Transverse colon (tissue), 4 donors: ENCODE results near the gene ICAM3. TPM values are rescaled to one million over a fixed set of nuclear protein-coding genes. Genes with fewer than 3 reads are reported as not detected.
A peak's percentile ranks its signal among the peaks of the same experiment; 100 is the strongest.

Source experiments
- DNase-seq: peaks from one replicate; pipeline ENCODE4 v3.0.0-alpha.2; 2019
- H3K27ac ChIP-seq, 4 donors: fragments of 200-600 bp; sonication (generic); 2 replicates each; pipeline ENCODE4 v1.5.1; 2016 to 2018; ENCODE audit warnings: inconsistent platforms in 4 of 4
- H3K27me3 ChIP-seq: fragments of 200-600 bp; sonication (generic); 2 replicates; pipeline ENCODE4 v1.5.1; 2017; ENCODE audit warnings: inconsistent platforms
- H3K36me3 ChIP-seq, 4 donors: fragments of 200-600 bp; sonication (generic); 2 replicates each; pipeline ENCODE4 v1.5.1; 2017 to 2019; ENCODE audit warnings: inconsistent platforms in 4 of 4
- H3K4me1 ChIP-seq, 4 donors: fragments of 200-600 bp; sonication (generic); 2 replicates each; pipeline ENCODE4 v1.5.1; 2017 to 2020; ENCODE audit warnings: inconsistent platforms in 4 of 4
- H3K4me3 ChIP-seq, 4 donors: fragments of 200-600 bp; sonication (generic); 1 replicate in 1 of 4; 2 replicates in 3 of 4; pipeline versions ENCODE4 v1.5.1 to v1.6.1; 2017 to 2019; ENCODE audit warnings: inconsistent platforms in 4 of 4
- H3K9me3 ChIP-seq, 2 donors: fragments of 200-600 bp; sonication (generic); 2 replicates each; pipeline ENCODE4 v1.5.1; 2017 to 2019; ENCODE audit warnings: inconsistent platforms in 2 of 2
- EP300 ChIP-seq: sonication (generic); formaldehyde crosslinking; IDR thresholded peaks from one replicate; pipeline ENCODE4 v1.6.1; 2017; ENCODE audit warnings: antibody characterized with exemption, low read depth
- POLR2A ChIP-seq: fragments of 450-650 bp; IDR thresholded peaks from one replicate; pipeline ENCODE4 v1.6.1; 2016; ENCODE audit warnings: antibody characterized with exemption, mild to moderate bottlenecking, moderate library complexity
- POLR2AphosphoS5 ChIP-seq, 3 donors: sonication (generic); formaldehyde crosslinking; IDR thresholded peaks; one replicate each; pipeline ENCODE4 v1.6.1; 2016; ENCODE audit warnings: antibody characterized with exemption in 3 of 3
- WGBS, 2 donors: methylation state at CpG; one replicate each; pipeline ENCODE4 v1.1.5; 2018; ENCODE audit warnings: low coverage in 1 of 2; 5-methylcytosine and 5-hydroxymethylcytosine counted together
- in situ Hi-C, 4 donors: fragments of 200-750 bp; cut with MboI; loops; one replicate each; pipeline versions ENCODE4 v1.15.0 to v1.15.1; 2017; ENCODE audit warnings: low sequenced_read_pairs in 3 of 4, low pct_ligation_motif_present in 1 of 4, low pct_unique_long_range_greater_than_20kb in 1 of 4
- intact Hi-C: fragments of 100-400 bp; cut with DNase I; formaldehyde crosslinking; loops from one replicate; pipeline ENCODE4 v1.15.1; 2023; ENCODE audit warnings: low total_unique reads
- total RNA-seq, 4 donors: library from RNA; depleted of rRNA; stranded (reverse); fragments of >200 nt; gene quantifications; one replicate each; pipeline ENCODE4 v1.1.0, GENCODE V29; 2016
- TF ChIP-seq, protein P1 (sequence below), 5 experiments: fragments of 200-600 bp in 3 of 5; fragments of 450-650 bp in 2 of 5; sonication (generic) in 3 of 5; IDR thresholded peaks; 1 replicate in 2 of 5; 2 replicates in 3 of 5; pipeline ENCODE4 v1.5.1; 2016 to 2017; ENCODE audit warnings: antibody characterized with exemption in 5 of 5, inconsistent platforms in 3 of 5, mild to moderate bottlenecking in 2 of 5, moderate library complexity in 1 of 5

ICAM3 gene
- total RNA-seq, 4 donors from 2014 or later = 2.6 to 17.5 (median 8.6) TPM

DNA sequence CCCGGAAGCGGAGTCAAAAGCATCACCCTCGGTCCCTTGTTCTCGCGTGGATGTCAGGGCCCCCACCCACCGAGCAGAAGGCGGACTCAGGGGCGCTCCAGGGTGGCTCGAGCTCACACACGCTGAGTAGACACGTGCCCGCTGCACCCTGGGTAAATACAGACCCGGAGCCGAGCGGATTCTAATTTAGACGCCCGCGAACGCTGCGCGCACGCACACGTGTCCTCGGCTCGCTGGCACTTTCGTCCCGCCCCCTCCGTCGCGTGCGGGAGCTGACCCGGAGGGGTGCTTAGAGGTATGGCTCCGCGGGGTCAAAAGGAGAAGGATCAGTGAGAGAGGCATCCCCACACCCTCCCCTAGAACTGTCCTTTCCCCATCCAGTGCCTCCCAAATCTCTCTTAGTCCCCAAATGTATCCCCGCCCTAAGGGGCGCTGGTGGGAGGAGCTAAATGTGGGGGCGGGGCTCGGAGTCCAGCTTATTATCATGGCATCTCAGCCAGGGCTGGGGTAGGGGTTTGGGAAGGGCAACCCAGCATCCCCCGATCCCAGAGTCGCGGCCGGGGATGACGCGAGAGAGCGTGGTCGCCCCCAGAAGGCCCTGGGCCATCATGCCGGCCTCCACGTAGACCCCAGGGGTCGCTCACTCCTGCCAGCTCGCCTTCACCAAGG is 50.1 kb downstream of the ICAM3 start:
- TF ChIP-seq POLR2AphosphoS5 (IDR thresholded peaks at IDR 0.05) = no peak
- TF ChIP-seq EP300 = no peak
- TF ChIP-seq, protein P1, sequence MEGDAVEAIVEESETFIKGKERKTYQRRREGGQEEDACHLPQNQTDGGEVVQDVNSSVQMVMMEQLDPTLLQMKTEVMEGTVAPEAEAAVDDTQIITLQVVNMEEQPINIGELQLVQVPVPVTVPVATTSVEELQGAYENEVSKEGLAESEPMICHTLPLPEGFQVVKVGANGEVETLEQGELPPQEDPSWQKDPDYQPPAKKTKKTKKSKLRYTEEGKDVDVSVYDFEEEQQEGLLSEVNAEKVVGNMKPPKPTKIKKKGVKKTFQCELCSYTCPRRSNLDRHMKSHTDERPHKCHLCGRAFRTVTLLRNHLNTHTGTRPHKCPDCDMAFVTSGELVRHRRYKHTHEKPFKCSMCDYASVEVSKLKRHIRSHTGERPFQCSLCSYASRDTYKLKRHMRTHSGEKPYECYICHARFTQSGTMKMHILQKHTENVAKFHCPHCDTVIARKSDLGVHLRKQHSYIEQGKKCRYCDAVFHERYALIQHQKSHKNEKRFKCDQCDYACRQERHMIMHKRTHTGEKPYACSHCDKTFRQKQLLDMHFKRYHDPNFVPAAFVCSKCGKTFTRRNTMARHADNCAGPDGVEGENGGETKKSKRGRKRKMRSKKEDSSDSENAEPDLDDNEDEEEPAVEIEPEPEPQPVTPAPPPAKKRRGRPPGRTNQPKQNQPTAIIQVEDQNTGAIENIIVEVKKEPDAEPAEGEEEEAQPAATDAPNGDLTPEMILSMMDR (IDR thresholded peaks at IDR 0.05) = no peak
- no peak for TF ChIP-seq POLR2A
- DNase-seq = peak; percentile 56
- Histone ChIP-seq H3K9me3 (no peaks in the 10 kb centered on the region), H3K4me3 (peak overlapping the region in 2 of 4 donors; percentile 22 to 41), H3K27ac (no peak overlapping the region), H3K27me3 (peaks cover 78% of the 10 kb centered on the region), H3K36me3 (no peaks in the 10 kb centered on the region), H3K4me1 (peaks cover 36 to 64% (median 60%) of the 10 kb centered on the region in 4 donors)
- intact Hi-C loops = loop anchor here (5.0 kb wide), 1 partner anchor 643 kb away; no protein-coding TSS in a partner anchor
- WGBS, 2 donors = 1 to 10% methylated on average over 2 to 34 of the region's 50 CpGs
- in situ Hi-C loops = no loop called here

GRCh38 chr19:10288662-10289166 is 50.7 kb downstream of the ICAM3 start:
- 0 to 3% methylated on average over 4 to 23 of the region's 23 CpGs for WGBS, 2 donors
- DNase-seq = peak; percentile 66
- no peaks in the 10 kb centered on the region for H3K9me3 ChIP-seq
- no peaks in the 10 kb centered on the region for H3K36me3 ChIP-seq
- peaks cover 72% of the 10 kb centered on the region for H3K27me3 ChIP-seq
- in situ Hi-C loops = no loop called here
- H3K4me3 ChIP-seq = peak overlapping the region in 1 of 4 donors; percentile 41
- intact Hi-C loops = loop anchor here (5.0 kb wide), 1 partner anchor 644 kb away; no protein-coding TSS in a partner anchor
- H3K27ac ChIP-seq = no peak overlapping the region
- no peak for TF ChIP-seq EP300
- TF ChIP-seq POLR2AphosphoS5 (IDR thresholded peaks at IDR 0.05) = no peak
- TF ChIP-seq POLR2A = no peak
- TF ChIP-seq, protein P1 (IDR thresholded peaks at IDR 0.05) = no peak
- H3K4me1 ChIP-seq = peaks cover 36 to 64% (median 60%) of the 10 kb centered on the region in 4 donors

GRCh38 chr19:10286803-10287737 is 52.4 kb downstream of the ICAM3 start, which contains the start of gene ICAM4:
Gene ICAM4 (plus strand): TSS chr19:10286955. CDS start chr19:10287013, 58 bp downstream.
- 10% methylated on average over 48 of the region's 59 CpGs; no CpG with 5 or more reads in 1 of the 2 donors for WGBS, 2 donors
- peak; percentile 48 for DNase-seq
- peak within 1 kb of the TSS in 2 of 4 donors; percentile 13 to 24 for H3K4me3 ChIP-seq

More at GRCh38 chr19:10286803-10287737, 52.4 kb downstream of the ICAM3 start, which contains the start of gene ICAM4:
- Histone ChIP-seq H3K9me3 (no peaks in the 10 kb centered on the region), H3K36me3 (no peaks in the 10 kb centered on the region), H3K27me3 (peaks cover 56% of the 10 kb centered on the region), H3K4me1 (peaks cover 35 to 51% (median 48%) of the 10 kb centered on the region in 4 donors), H3K27ac (peak within 1 kb of the TSS; percentile 14 to 63 (median 30))
- intact Hi-C loops (loop anchor here (5.0 kb wide), 1 partner anchor 645 kb away; no protein-coding TSS in a partner anchor), in situ Hi-C loops (no loop called here)
- TF ChIP-seq, protein P1 (IDR thresholded peaks at IDR 0.05) = no peak
- TF ChIP-seq POLR2A (no peak), EP300 (no peak), POLR2AphosphoS5 (IDR thresholded peaks at IDR 0.05) (no peak)
